NCI-H2196 treated with DMSO at 0.1 percent for 48 hours (cell line): Measurements from ENCODE around the gene TMEM175.
"Not testable (repeated sequence)": the region's sequence is repeated elsewhere in the genome, so short reads cannot be mapped to it uniquely, and the experiment has no call there.

Source experiments
- DNase-seq: peaks from one replicate; lab custom pipeline; 2025; ENCODE audit not compliant: unreplicated experiment; lab: John Stamatoyannopoulos, UW

Gene TMEM175

GRCh38 chr4:988726-989721 is 56.8 kb downstream of the TMEM175 start:
- no peak for DNase-seq

GRCh38 chr4:989722-990471 is 57.6 kb downstream of the TMEM175 start:
- DNase-seq, result no peak

GRCh38 chr4:990746-991367 is 58.6 kb downstream of the TMEM175 start:
- DNase-seq, result no peak

GRCh38 chr4:991451-992296 is 59.4 kb downstream of the TMEM175 start:
- DNase-seq, result no peak

GRCh38 chr4:992297-993110 is 60.2 kb downstream of the TMEM175 start:
- DNase-seq, result no peak

- DNase-seq, result no peak
These were observed 61.1 kb downstream of the TMEM175 start, which contains the start of gene SLC26A1 for GRCh38 chr4:993111-994029. TSS of gene SLC26A1 (minus strand) at chr4:993404. CDS start at chr4:991703, 1,701 bp downstream.

- DNase-seq, result no peak
These were observed 63.2 kb downstream of the TMEM175 start for GRCh38 chr4:995311-996026.

- DNase-seq, result no peak
These were observed 64.1 kb downstream of the TMEM175 start for GRCh38 chr4:996030-996996.

GRCh38 chr4:996997-997374 is 64.7 kb downstream of the TMEM175 start:
- no peak for DNase-seq

GRCh38 chr4:997375-998071 is 65.3 kb downstream of the TMEM175 start:
- DNase-seq, result no peak

GRCh38 chr4:998096-998691 is 65.9 kb downstream of the TMEM175 start:
- no peak for DNase-seq

- DNase-seq, result not testable (repeated sequence)
These were observed 67.1 kb downstream of the TMEM175 start for GRCh38 chr4:999240-999863.

- no peak for DNase-seq
These were observed 67.7 kb downstream of the TMEM175 start for GRCh38 chr4:999882-1000425.

- DNase-seq, result no peak
These were observed 68.5 kb downstream of the TMEM175 start for GRCh38 chr4:1000686-1001260.
